HepG2 (cell line): ENCODE measurements around the gene BCCIP. TPM values are rescaled to one million over a fixed set of nuclear protein-coding genes. Genes with fewer than 3 reads are reported as not detected.
A peak's percentile ranks its signal among the peaks of the same experiment; 100 is the strongest.

Experiments used
- CHCHD3 ChIP-seq: sonication (generic); formaldehyde crosslinking; IDR thresholded peaks from 2 replicates; pipeline ENCODE4 v1.8.0; 2022; ENCODE audit warnings: mild to moderate bottlenecking, missing genetic modification reagents, moderate library complexity
- FOSL1 ChIP-seq: sonication (generic); formaldehyde crosslinking; IDR thresholded peaks from 2 replicates; pipeline ENCODE4 v1.9.0; 2021; ENCODE audit warnings: missing genetic modification reagents, borderline replicate concordance
- GLI4 ChIP-seq: sonication (generic); formaldehyde crosslinking; IDR thresholded peaks from 2 replicates; pipeline ENCODE4 v1.5.1; 2020; ENCODE audit warnings: missing genetic modification reagents, mild to moderate bottlenecking, moderate library complexity, borderline replicate concordance
- IRX3 ChIP-seq: sonication (generic); formaldehyde crosslinking; IDR thresholded peaks from 2 replicates; pipeline ENCODE4 v1.8.1; 2023; ENCODE audit warnings: mild to moderate bottlenecking, low read depth, missing genetic modification reagents, borderline replicate concordance
- KDM2A ChIP-seq: sonication (generic); formaldehyde crosslinking; IDR thresholded peaks from 2 replicates; pipeline ENCODE4 v1.4.0; 2020; ENCODE audit warnings: low read depth, missing genetic modification reagents, borderline replicate concordance
- NCOR1 ChIP-seq: fragments of 200-600 bp; sonication (generic); IDR thresholded peaks from 2 replicates; pipeline ENCODE4 v1.7.0; 2017; ENCODE audit warnings: antibody characterized with exemption, low read length, borderline replicate concordance
- PHF8 ChIP-seq: sonication (generic); formaldehyde crosslinking; IDR thresholded peaks from 2 replicates; pipeline ENCODE4 v1.5.0; 2020; ENCODE audit warnings: missing genetic modification reagents
- RARG ChIP-seq: sonication (generic); formaldehyde crosslinking; IDR thresholded peaks from 2 replicates; pipeline ENCODE4 v1.4.0; 2020; ENCODE audit warnings: low read depth, mild to moderate bottlenecking, missing genetic modification reagents
- RFX3 ChIP-seq: IDR thresholded peaks from 2 replicates; pipeline ENCODE4 v1.6.1; 2016; ENCODE audit warnings: missing biosample characterization, missing genetic modification reagents
- SIX1 ChIP-seq: sonication (generic); formaldehyde crosslinking; IDR thresholded peaks from 2 replicates; pipeline ENCODE4 v1.4.0; 2020; ENCODE audit warnings: missing genetic modification reagents, borderline replicate concordance
- SMARCC2 ChIP-seq: fragments of 450-650 bp; IDR thresholded peaks from 2 replicates; pipeline ENCODE4 v1.6.1; 2017; ENCODE audit warnings: antibody characterized with exemption, mild to moderate bottlenecking
- TBX2 ChIP-seq: sonication (generic); formaldehyde crosslinking; IDR thresholded peaks from 2 replicates; pipeline ENCODE4 v1.5.0; 2020; ENCODE audit warnings: missing genetic modification reagents, mild to moderate bottlenecking, borderline replicate concordance
- TCF7L2 ChIP-seq: IDR thresholded peaks from 2 replicates; pipeline ENCODE4 v1.6.1; 2011; ENCODE audit warnings: mild to moderate bottlenecking, low read depth, low read length, moderate library complexity
- ZBTB1 ChIP-seq: sonication (generic); formaldehyde crosslinking; IDR thresholded peaks from 2 replicates; pipeline ENCODE4 v1.4.0; 2020; ENCODE audit warnings: missing genetic modification reagents, borderline replicate concordance
- ZC3H4 ChIP-seq: sonication (generic); formaldehyde crosslinking; IDR thresholded peaks from 2 replicates; pipeline ENCODE4 v1.4.0; 2020; ENCODE audit warnings: missing genetic modification reagents, borderline replicate concordance
- ZNF3 ChIP-seq: IDR thresholded peaks from 2 replicates; pipeline ENCODE4 v1.7.0; 2017; ENCODE audit warnings: inconsistent platforms
- ZNF547 ChIP-seq: sonication (generic); formaldehyde crosslinking; IDR thresholded peaks from 2 replicates; pipeline ENCODE4 v1.5.1; 2020; ENCODE audit warnings: mild to moderate bottlenecking, missing genetic modification reagents
- ZNF781 ChIP-seq: sonication (generic); formaldehyde crosslinking; IDR thresholded peaks from 2 replicates; pipeline ENCODE4 v1.5.1; 2020; ENCODE audit warnings: borderline replicate concordance, mild to moderate bottlenecking, missing genetic modification reagents; ENCODE audit errors: not compliant biosample characterization
- polyA plus RNA-seq, 8 experiments: library from polyadenylated mRNA; depleted of rRNA in 3 of 8; stranded (reverse) in 7 of 8; unstranded in 1 of 8; fragments of >200 nt; fragmentation: Illumina TruSeq in 4 of 8; extraction: Trizol in 4 of 8; gene quantifications; 2 replicates each; pipeline versions ENCODE4 v1.2.1 to v1.2.3, GENCODE V29; 2011 to 2016; ENCODE audit warnings: low read depth in 4 of 8, missing spikeins in 1 of 8, mixed read lengths in 1 of 8; ENCODE audit not compliant: insufficient read depth in 1 of 8
- total RNA-seq, 5 experiments: library from RNA; depleted of rRNA; stranded (reverse); fragments of >200 nt; fragmentation: Illumina TruSeq; extraction: Trizol; gene quantifications; 2 replicates each; pipeline ENCODE4 v1.2.3, GENCODE V29; 2016; ENCODE audit warnings: low read depth in 1 of 5
- TF ChIP-seq, protein P1 (sequence below): sonication (generic); formaldehyde crosslinking; IDR thresholded peaks from 2 replicates; pipeline ENCODE4 v1.5.0; 2020; ENCODE audit warnings: mild to moderate bottlenecking, missing genetic modification reagents, borderline replicate concordance
- TF ChIP-seq, protein P2 (sequence below): IDR thresholded peaks from 2 replicates; pipeline ENCODE4 v1.6.1; 2016; ENCODE audit warnings: low read depth, borderline replicate concordance
- TF ChIP-seq, protein P3 (sequence below), 2 experiments: fragments of 450-650 bp in 1 of 2; sonication (generic) in 1 of 2; formaldehyde crosslinking; IDR thresholded peaks; 2 replicates each; pipeline versions ENCODE4 v1.5.0 to v1.8.0; 2020 to 2022; ENCODE audit warnings: mild to moderate bottlenecking in 1 of 2, missing genetic modification reagents in 1 of 2
- TF ChIP-seq, protein P4 (sequence below): sonication (generic); formaldehyde crosslinking; IDR thresholded peaks from 2 replicates; pipeline ENCODE4 v1.4.0; 2020; ENCODE audit warnings: missing genetic modification reagents; ENCODE audit errors: not compliant biosample characterization

The BCCIP gene
- total and polyA plus RNA-seq, 2 of the 13 experiments (the other 11 are each of a cell fraction or from before 2014, with no cell fraction given): 37.0 to 132 TPM

DNA sequence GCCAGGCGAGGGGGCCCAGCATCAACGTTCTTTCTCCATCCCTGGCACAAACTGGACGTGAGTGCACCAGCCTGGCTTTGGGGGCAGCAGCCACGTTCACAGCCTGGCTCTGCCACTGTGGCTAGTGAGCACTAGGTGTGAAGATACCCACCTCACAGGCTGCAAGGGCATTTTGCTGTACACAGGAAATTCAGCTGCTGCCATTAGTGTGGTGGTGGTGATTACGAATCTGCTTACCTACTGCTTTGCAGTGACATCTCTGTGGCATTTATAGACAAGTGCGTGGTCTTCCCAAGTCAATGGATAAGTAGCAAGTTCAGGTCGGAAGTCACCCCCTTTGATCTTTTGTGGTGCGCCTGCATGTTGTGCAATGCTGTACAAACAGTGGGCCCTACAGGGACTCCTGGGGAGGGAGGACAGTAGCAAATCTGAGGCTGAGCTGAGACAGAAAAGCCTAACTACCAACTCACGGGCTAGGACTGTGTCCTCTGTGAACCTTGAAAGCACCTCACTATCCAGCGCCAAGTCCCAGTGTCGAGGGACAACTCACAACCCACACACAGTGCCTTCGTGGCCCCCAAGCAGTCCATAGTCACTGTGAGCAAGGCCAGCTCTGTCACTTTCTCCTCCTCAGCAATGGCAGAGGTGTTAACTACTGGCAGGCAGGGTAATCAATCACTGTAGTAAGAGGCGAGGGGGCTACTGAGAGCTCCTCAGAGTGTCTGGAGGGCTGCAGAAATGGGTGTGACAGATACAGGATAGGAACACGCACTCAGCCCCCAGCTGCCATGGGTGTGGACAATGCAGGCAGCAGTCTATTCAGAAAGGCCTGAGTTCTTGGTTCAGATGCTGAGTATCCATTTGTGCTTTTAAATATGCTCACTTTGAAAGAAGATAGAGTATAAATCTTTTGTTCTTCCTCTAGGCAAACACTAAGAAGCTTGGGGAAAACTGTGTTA lies 30.7 kb upstream of the BCCIP start (continued):
- TF ChIP-seq, protein P1, sequence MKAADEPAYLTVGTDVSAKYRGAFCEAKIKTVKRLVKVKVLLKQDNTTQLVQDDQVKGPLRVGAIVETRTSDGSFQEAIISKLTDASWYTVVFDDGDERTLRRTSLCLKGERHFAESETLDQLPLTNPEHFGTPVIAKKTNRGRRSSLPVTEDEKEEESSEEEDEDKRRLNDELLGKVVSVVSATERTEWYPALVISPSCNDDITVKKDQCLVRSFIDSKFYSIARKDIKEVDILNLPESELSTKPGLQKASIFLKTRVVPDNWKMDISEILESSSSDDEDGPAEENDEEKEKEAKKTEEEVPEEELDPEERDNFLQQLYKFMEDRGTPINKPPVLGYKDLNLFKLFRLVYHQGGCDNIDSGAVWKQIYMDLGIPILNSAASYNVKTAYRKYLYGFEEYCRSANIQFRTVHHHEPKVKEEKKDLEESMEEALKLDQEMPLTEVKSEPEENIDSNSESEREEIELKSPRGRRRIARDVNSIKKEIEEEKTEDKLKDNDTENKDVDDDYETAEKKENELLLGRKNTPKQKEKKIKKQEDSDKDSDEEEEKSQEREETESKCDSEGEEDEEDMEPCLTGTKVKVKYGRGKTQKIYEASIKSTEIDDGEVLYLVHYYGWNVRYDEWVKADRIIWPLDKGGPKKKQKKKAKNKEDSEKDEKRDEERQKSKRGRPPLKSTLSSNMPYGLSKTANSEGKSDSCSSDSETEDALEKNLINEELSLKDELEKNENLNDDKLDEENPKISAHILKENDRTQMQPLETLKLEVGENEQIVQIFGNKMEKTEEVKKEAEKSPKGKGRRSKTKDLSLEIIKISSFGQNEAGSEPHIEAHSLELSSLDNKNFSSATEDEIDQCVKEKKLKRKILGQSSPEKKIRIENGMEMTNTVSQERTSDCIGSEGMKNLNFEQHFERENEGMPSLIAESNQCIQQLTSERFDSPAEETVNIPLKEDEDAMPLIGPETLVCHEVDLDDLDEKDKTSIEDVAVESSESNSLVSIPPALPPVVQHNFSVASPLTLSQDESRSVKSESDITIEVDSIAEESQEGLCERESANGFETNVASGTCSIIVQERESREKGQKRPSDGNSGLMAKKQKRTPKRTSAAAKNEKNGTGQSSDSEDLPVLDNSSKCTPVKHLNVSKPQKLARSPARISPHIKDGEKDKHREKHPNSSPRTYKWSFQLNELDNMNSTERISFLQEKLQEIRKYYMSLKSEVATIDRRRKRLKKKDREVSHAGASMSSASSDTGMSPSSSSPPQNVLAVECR (CRISPR knock-in tag): peak; percentile 76; the same call in 1 of the 2 replicates
- TF ChIP-seq SMARCC2 (no peak), RARG (CRISPR knock-in tag) (no peak), ZNF547 (CRISPR knock-in tag) (peak; percentile 53; the same call in 1 of the 2 replicates), CHCHD3 (CRISPR knock-in tag) (no peak), NCOR1 (peak; percentile 71; the same call in 1 of the 2 replicates), ZC3H4 (CRISPR knock-in tag) (0 out of 2 replicates have a peak, but pooled peaks have one; percentile 28), TBX2 (CRISPR knock-in tag) (peak; percentile 97), GLI4 (no peak), IRX3 (0 out of 2 replicates have a peak, but pooled peaks have one; percentile 65), ZNF3 (CRISPR knock-in tag) (no peak), KDM2A (CRISPR knock-in tag) (peak; percentile 76), ZBTB1 (CRISPR knock-in tag) (no peak), RFX3 (CRISPR knock-in tag) (no peak), TCF7L2 (peak; percentile 98), ZNF781 (CRISPR knock-in tag) (no peak), PHF8 (CRISPR knock-in tag) (peak; percentile 54), SIX1 (peak; percentile 72), FOSL1 (CRISPR knock-in tag) (no peak)
- TF ChIP-seq, protein P2, sequence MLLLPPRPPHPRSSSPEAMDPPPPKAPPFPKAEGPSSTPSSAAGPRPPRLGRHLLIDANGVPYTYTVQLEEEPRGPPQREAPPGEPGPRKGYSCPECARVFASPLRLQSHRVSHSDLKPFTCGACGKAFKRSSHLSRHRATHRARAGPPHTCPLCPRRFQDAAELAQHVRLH (CRISPR knock-in tag): peak; percentile 79; the same call in 1 of the 2 replicates
- TF ChIP-seq, protein P3, sequence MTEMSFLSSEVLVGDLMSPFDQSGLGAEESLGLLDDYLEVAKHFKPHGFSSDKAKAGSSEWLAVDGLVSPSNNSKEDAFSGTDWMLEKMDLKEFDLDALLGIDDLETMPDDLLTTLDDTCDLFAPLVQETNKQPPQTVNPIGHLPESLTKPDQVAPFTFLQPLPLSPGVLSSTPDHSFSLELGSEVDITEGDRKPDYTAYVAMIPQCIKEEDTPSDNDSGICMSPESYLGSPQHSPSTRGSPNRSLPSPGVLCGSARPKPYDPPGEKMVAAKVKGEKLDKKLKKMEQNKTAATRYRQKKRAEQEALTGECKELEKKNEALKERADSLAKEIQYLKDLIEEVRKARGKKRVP (CRISPR knock-in tag; IDR thresholded peaks at IDR 0.05): peak in 1 of 2 experiments; percentile 66; a peak in 2 of 4 replicates
- TF ChIP-seq, protein P4, sequence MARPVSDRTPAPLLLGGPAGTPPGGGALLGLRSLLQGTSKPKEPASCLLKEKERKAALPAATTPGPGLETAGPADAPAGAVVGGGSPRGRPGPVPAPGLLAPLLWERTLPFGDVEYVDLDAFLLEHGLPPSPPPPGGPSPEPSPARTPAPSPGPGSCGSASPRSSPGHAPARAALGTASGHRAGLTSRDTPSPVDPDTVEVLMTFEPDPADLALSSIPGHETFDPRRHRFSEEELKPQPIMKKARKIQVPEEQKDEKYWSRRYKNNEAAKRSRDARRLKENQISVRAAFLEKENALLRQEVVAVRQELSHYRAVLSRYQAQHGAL (CRISPR knock-in tag): no peak
